HG03342 (cell line): ENCODE measurements around the gene ZNF783.
"Not testable (repeated sequence)": the region's sequence is repeated elsewhere in the genome, so short reads cannot be mapped to it uniquely, and the experiment has no call there.

Experiments
- ATAC-seq: cut with Tn5 transposase; IDR thresholded peaks from one replicate; pipeline ENCODE4 v1.9.1; 2021; ENCODE audit warnings: mild to moderate bottlenecking, moderate library complexity; ENCODE audit not compliant: unreplicated experiment

Gene ZNF783

DNA sequence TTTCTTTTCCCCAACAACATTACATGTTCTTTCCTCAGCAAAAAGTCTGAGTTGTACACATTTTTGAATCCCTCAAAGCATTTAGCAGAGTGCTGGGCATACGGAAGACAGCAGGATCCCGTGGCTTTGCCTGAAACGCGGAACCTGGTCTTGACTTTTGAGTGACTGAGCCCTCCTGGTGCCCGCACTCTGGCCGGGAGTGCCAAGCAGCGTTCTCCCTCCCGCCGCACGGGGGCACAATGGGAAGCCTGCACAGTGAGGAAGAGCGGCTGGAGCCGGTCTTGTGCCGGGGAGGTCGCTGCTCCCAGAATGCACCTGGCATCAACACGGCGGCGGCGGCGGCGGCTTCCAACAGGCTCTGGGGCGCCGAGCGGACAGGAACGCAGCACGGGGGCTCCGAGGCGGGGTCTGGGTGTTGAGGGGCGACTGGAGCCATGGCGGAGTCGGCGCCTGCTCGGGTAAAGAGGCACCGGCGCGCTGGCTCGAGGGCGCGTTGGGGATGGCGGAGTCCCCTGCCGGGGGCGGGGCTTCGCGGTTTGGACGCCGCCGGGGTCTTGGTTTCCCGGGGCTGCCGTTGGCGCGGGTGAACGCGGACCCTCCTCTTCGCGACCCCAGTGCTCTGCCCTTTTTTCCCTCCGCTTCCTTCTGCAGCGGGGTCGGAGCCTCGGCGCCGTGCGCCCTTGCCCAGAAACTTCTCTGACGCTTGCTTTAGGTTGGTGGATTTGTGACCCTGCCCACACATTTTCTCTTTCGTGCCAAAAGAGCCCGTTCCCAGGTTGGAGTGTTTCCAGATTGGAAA, 22.5 kb upstream of the ZNF783 start, which contains the start of gene ZNF212:
Gene ZNF212, plus strand, starts transcription at position 307 of the 799 bp plus-strand sequence. Its CDS starts 128 bp downstream, at position 435.
- peak; percentile 97 for ATAC-seq

DNA sequence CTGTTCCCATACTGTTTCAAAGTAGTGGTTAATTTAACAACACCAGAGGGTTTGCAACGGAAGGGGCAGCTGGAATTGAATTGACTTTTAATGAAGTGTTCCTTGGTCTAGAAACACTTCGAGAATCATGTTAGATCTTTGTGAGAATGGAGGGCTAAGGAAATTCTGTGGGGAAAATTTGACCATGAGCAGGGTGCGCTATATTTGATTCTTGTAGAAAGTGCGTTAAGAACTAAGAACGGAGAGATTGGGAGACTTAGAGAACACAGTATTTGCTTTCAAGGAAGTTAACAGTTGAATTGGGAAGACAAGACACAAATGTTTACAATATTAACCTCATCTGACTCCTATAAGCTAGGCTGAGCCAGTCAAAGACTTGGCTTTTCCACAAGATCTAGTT, 21.4 kb upstream of the ZNF783 start:
- ATAC-seq: no peak

- no peak for ATAC-seq
These were observed 20.3 kb upstream of the ZNF783 start for GRCh38 chr7:149241696-149242095.

GRCh38 chr7:149245244-149245643, 16.8 kb upstream of the ZNF783 start:
- ATAC-seq: no peak

- no peak for ATAC-seq
These were observed 16.3 kb upstream of the ZNF783 start for GRCh38 chr7:149245744-149246143.

DNA sequence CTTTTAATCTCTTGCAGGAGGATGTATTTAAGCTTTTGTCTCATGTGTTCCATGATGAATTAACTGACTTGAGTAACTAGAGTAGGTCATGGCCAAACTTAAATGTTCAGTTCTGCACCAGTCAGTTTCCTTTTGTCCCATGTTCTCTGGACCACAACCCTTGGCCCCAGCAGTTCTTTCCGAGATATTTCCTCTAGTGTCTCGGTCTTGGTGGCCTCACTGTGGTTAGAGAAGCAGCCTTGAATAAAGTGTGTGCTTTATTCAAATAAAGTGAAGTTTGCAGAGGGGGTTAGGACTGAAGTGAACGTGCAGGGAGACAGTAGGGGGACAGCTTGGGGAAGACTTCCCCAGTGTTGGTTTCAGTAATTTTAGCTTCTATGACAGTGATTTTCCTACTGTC, 13.2 kb upstream of the ZNF783 start:
- ATAC-seq: no peak

DNA sequence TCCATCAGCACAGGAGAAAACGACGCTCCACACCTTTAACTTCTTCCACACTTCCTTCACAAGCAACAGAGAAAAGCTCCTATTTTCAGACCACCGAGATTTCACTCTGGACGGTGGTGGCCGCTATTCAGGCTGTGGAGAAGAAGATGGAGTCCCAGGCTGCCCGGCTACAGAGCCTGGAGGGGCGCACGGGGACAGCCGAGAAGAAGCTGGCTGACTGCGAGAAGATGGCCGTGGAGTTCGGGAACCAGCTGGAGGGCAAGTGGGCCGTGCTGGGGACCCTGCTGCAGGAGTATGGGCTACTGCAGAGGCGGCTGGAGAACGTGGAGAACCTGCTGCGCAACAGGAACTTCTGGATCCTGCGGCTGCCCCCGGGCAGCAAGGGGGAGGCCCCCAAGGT, 11.8 kb upstream of the ZNF783 start:
- not testable (repeated sequence) for ATAC-seq

DNA sequence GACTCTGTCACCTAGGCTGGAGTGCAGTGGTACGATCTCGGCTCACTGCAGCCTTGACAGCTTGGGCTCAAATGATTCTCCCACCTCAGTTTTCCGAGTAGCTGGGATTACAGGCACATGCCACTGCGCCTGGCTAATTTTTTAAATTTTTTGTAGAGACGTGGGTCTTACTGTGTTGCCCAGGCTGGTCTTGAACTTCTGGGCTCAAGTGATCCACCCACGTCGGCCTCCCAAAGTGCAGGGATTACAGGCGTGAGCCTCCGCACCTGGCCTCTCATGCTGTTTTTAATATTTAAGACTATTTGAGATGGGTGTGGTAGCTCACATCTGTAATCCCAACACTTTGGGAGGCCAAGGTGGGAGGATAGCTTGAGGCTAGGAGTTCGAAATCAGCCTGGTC, 10.5 kb upstream of the ZNF783 start:
- not testable (repeated sequence) for ATAC-seq

DNA sequence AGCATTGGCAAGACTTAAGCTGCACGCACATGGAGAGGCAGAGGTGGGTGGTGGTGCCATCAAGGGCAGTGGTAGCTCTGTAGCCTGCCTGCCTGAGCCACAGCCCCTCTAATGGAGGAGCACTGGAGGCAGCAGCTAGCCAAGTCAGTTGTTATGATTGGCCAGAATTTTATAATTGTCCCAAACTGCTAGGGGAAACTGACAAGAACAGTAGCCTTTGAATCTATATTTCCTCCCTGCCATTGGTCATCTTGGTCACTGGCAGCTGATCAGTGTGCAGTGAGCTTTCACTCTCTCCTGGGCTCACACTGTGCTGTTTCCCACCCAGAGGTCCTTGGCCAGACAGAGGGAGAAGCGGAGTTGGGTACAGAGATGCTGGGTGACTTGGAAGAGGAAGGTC, 9.6 kb upstream of the ZNF783 start:
- no peak for ATAC-seq

- no peak for ATAC-seq
These were observed 8.3 kb upstream of the ZNF783 start for GRCh38 chr7:149253665-149254064.

- ATAC-seq: no peak
These were observed 7.7 kb upstream of the ZNF783 start for GRCh38 chr7:149254181-149254858.

GRCh38 chr7:149255174-149255573, 6.8 kb upstream of the ZNF783 start:
- no peak for ATAC-seq

DNA sequence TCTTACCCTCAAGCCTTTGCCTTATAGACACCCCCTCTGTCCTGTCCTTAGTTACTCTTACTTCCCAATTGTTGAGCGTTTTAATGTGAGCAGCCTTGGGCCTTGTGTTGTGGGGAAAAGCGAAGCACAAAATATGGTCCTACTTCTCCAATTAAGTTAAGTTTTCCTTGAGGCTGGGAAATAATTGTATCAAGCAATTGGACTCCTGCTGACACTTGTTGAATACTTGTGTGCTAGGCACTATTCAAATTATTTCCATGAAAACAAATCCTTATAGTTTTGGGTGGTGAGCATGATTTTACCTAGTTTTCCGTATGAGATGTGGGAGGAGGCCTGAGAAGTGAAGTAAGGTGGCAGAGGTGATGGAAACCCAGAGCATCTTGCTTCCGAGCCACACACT, 5.4 kb upstream of the ZNF783 start:
- no peak for ATAC-seq

- ATAC-seq: no peak
These were observed 4.8 kb upstream of the ZNF783 start for GRCh38 chr7:149257146-149257545.

DNA sequence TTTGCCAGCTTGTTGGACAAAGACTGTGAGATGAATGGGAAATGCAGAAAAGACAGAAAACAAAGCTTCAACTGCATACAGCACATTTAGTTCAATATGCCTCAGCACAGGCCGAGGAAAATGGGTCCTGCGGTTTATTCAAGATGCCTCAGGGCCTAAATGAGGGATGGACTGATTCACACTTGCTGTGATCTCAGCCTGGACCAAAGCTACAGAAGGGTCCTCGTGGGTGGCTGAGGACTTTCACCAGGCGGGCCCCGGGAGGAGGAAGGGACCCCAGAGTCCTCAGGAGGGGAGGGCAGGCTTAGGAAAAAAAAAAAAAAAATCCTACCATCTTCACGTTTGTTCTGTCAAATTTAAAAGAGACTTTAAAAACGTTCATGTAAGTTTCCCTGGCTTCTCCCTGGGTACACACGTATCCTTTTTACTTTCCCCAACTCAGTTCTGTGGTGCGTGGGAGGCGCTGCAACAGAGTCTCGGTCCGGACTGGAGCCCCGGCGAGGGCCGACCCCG, 624 bp upstream of the ZNF783 start:
- ATAC-seq: no peak

DNA sequence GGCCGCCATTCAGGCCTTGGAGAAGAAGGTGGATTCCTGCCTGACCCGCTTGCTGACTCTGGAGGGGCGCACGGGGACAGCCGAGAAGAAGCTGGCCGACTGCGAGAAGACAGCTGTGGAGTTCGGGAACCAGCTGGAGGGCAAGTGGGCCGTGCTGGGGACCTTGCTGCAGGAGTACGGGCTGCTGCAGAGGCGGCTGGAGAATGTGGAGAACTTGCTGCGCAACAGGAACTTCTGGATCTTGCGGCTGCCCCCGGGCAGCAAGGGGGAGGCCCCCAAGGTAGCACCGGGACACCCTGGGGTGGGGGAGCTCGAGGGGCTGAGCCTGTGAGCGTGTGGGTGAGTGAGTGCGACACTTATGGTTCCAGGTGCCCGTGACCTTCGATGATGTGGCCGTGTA, 4.5 kb downstream of the ZNF783 start:
- no peak for ATAC-seq

- no peak for ATAC-seq
These were observed 5.7 kb downstream of the ZNF783 start for GRCh38 chr7:149267733-149268132.

DNA sequence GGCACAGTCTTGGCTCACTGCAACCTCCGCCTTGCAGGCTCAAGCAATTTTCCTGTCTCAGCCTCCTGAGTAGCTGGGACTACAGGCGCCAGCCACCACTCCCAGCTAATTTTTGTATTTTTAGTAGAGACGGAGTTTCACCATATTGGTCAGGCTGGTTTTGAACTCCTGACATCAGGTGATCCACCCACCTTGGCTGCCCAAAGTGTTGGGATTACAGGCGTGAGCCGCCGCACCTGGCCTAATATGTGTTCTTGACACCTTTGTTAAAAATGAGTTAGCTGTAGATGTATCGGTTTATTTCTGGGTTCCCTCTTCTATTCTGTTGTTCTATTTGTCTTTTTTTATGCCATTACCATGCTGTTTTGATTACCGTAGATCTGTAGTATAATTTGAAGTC, 12.4 kb downstream of the ZNF783 start:
- not testable (repeated sequence) for ATAC-seq

- no peak for ATAC-seq
These were observed 15.9 kb downstream of the ZNF783 start for GRCh38 chr7:149277871-149278270.

DNA sequence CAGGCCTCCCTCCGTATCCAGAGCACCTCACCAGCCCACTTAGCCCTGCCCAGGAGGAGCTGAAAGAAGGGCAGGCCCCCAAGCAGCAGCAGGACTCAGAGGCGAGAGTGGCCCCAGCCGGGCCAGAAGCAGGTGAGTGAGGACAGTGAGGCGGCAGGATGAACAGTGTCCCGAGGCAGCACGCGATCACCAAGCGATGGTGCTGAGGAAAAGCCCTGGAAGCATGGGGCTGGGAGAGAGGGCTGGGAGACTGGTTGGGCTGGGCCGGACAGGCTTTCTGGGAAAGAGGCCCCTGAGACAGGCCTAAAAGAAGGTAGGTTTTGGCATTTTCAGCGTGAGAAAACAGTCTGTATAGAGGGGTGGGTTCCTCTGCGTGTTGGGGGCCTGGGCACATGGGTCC, 16.4 kb downstream of the ZNF783 start:
- ATAC-seq: no peak

GRCh38 chr7:149279111-149279743, 17.2 kb downstream of the ZNF783 start:
- no peak for ATAC-seq

DNA sequence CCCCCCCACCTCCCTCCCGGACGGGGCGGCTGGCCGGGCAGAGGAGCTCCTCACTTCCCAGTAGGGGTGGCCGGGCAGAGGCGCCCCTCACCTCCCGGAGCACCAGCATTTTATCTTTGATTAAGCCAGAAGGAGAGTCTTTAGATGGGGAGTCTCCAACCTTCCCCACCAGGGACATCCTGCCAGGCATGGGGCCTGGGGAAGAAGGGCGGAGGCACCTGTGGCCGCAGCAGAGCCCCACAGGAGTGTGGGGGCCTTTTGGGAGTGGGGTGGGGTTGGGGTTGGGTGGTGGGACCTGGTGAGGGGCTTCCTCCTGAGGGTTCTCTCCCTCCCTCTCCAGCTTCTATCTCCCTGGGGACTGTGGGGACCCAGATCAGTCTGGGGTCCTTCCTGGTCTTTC, 18.2 kb downstream of the ZNF783 start:
- no peak for ATAC-seq
